Fibroblast of skin of back (primary cell): Measurements from ENCODE around the gene TANC1.
A peak's percentile ranks its signal among the peaks of the same experiment; 100 is the strongest.

Source experiments
- DNase-seq: peaks from one replicate; pipeline ENCODE4 v3.0.0-alpha.2; 2013

Gene TANC1

GRCh38 chr2:159063677-159064076 lies 95.2 kb downstream of the TANC1 start:
- DNase-seq = no peak

GRCh38 chr2:159064446-159065301 lies 96.2 kb downstream of the TANC1 start:
- no peak for DNase-seq

GRCh38 chr2:159065313-159065712 lies 96.9 kb downstream of the TANC1 start:
- no peak for DNase-seq

GRCh38 chr2:159065891-159066290 lies 97.5 kb downstream of the TANC1 start:
- DNase-seq = no peak

GRCh38 chr2:159066541-159067156 lies 98.2 kb downstream of the TANC1 start:
- DNase-seq = no peak

- DNase-seq = no peak
Observed at GRCh38 chr2:159067971-159068370, 99.5 kb downstream of the TANC1 start.

GRCh38 chr2:159069229-159069628 lies 100.8 kb downstream of the TANC1 start:
- no peak for DNase-seq

- DNase-seq = no peak
Observed at GRCh38 chr2:159070235-159070634, 101.8 kb downstream of the TANC1 start.

- peak; percentile 74 for DNase-seq
Observed at GRCh38 chr2:159071190-159071915, 102.9 kb downstream of the TANC1 start.

- DNase-seq = peak; percentile 58
Observed at GRCh38 chr2:159072795-159073194, 104.4 kb downstream of the TANC1 start.

GRCh38 chr2:159073256-159073655 lies 104.8 kb downstream of the TANC1 start:
- DNase-seq = no peak

GRCh38 chr2:159074605-159075004 lies 106.2 kb downstream of the TANC1 start:
- DNase-seq = no peak

GRCh38 chr2:159075727-159076126 lies 107.3 kb downstream of the TANC1 start:
- DNase-seq = no peak

GRCh38 chr2:159076241-159076640 lies 107.8 kb downstream of the TANC1 start:
- peak; percentile 61 for DNase-seq

- no peak for DNase-seq
Observed at GRCh38 chr2:159077869-159078268, 109.4 kb downstream of the TANC1 start.

GRCh38 chr2:159078443-159078842 lies 110.0 kb downstream of the TANC1 start:
- DNase-seq = no peak

- DNase-seq = no peak
Observed at GRCh38 chr2:159080641-159081040, 112.2 kb downstream of the TANC1 start.

- no peak for DNase-seq
Observed at GRCh38 chr2:159082119-159082518, 113.7 kb downstream of the TANC1 start.

GRCh38 chr2:159084384-159085370 lies 116.2 kb downstream of the TANC1 start:
- no peak for DNase-seq

GRCh38 chr2:159086342-159086741 lies 117.9 kb downstream of the TANC1 start:
- DNase-seq = no peak

- no peak for DNase-seq
Observed at GRCh38 chr2:159086826-159087225, 118.4 kb downstream of the TANC1 start.

GRCh38 chr2:159088906-159089305 lies 120.5 kb downstream of the TANC1 start:
- no peak for DNase-seq
